Jurkat, Clone E6-1 (cell line): ENCODE results near the gene PCGF5.
"Not testable (repeated sequence)": the region's sequence is repeated elsewhere in the genome, so short reads cannot be mapped to it uniquely, and the experiment has no call there.

Experiments used
- DNase-seq: peaks from one replicate; pipeline ENCODE4 v3.0.0-alpha.2; 2011; ENCODE audit warnings: low read depth, low spot score
- H3K4me3 ChIP-seq: 2 replicates; pipeline ENCODE4 v1.5.1; 2011; ENCODE audit warnings: mild to moderate bottlenecking, low read length, control low read depth, moderate library complexity

The PCGF5 gene

GRCh38 chr10:91253300-91253699, 32.8 kb downstream of the PCGF5 start:
- DNase-seq = no peak
- no peak overlapping the region for H3K4me3 ChIP-seq

GRCh38 chr10:91257310-91257709, 36.8 kb downstream of the PCGF5 start:
- no peak overlapping the region for H3K4me3 ChIP-seq
- DNase-seq = no peak

GRCh38 chr10:91260417-91260816, 40.0 kb downstream of the PCGF5 start:
- not testable (repeated sequence) for H3K4me3 ChIP-seq, DNase-seq

- H3K4me3 ChIP-seq = no peak overlapping the region
- DNase-seq = no peak
Measured at GRCh38 chr10:91271886-91272285, 51.4 kb downstream of the PCGF5 start.

- H3K4me3 ChIP-seq = no peak overlapping the region
- no peak for DNase-seq
Measured at GRCh38 chr10:91284486-91285090, 64.1 kb downstream of the PCGF5 start.

GRCh38 chr10:91286572-91286971, 66.1 kb downstream of the PCGF5 start:
- DNase-seq = no peak
- H3K4me3 ChIP-seq = no peak overlapping the region

- DNase-seq = no peak
- no peak overlapping the region for H3K4me3 ChIP-seq
Measured at GRCh38 chr10:91287276-91287675, 66.8 kb downstream of the PCGF5 start.

- DNase-seq = no peak
- H3K4me3 ChIP-seq = no peak overlapping the region
Measured at GRCh38 chr10:91287912-91288311, 67.4 kb downstream of the PCGF5 start.

- no peak for DNase-seq
- H3K4me3 ChIP-seq = no peak overlapping the region
Measured at GRCh38 chr10:91289305-91289704, 68.8 kb downstream of the PCGF5 start.

GRCh38 chr10:91290607-91291006, 70.1 kb downstream of the PCGF5 start:
- no peak for DNase-seq
- no peak overlapping the region for H3K4me3 ChIP-seq

- H3K4me3 ChIP-seq = no peak overlapping the region
- no peak for DNase-seq
Measured at GRCh38 chr10:91294134-91294906, 73.9 kb downstream of the PCGF5 start.

GRCh38 chr10:91295346-91295745, 74.9 kb downstream of the PCGF5 start:
- no peak overlapping the region for H3K4me3 ChIP-seq
- DNase-seq = no peak

GRCh38 chr10:91296471-91296870, 76.0 kb downstream of the PCGF5 start:
- peak; percentile 46 for DNase-seq
- no peak overlapping the region for H3K4me3 ChIP-seq

- H3K4me3 ChIP-seq = peak overlapping the region; percentile 21
- peak; percentile 89 for DNase-seq
Measured at GRCh38 chr10:91298224-91298871, 77.9 kb downstream of the PCGF5 start.

- DNase-seq = no peak
- H3K4me3 ChIP-seq = no peak overlapping the region
Measured at GRCh38 chr10:91299999-91300575, 79.6 kb downstream of the PCGF5 start.

GRCh38 chr10:91302946-91303345, 82.5 kb downstream of the PCGF5 start:
- H3K4me3 ChIP-seq, DNase-seq: not testable (repeated sequence)

GRCh38 chr10:91305979-91306378, 85.5 kb downstream of the PCGF5 start:
- H3K4me3 ChIP-seq, DNase-seq: not testable (repeated sequence)

GRCh38 chr10:91307489-91307888, 87.0 kb downstream of the PCGF5 start:
- DNase-seq = no peak
- no peak overlapping the region for H3K4me3 ChIP-seq

GRCh38 chr10:91309711-91310110, 89.2 kb downstream of the PCGF5 start:
- DNase-seq = no peak
- H3K4me3 ChIP-seq = no peak overlapping the region
